GM13977 (cell line): ENCODE data around the gene TOR1AIP2.
"Not testable (repeated sequence)": the region's sequence is repeated elsewhere in the genome, so short reads cannot be mapped to it uniquely, and the experiment has no call there.

ENCODE experiments used
- DNase-seq: peaks from one replicate; pipeline ENCODE4 v3.0.0; 2012; ENCODE audit warnings: low spot score
- CTCF ChIP-seq: IDR thresholded peaks from 2 replicates; pipeline ENCODE4 v1.5.1; 2012; ENCODE audit warnings: mild to moderate bottlenecking, control low read depth; ENCODE audit not compliant: insufficient read depth; ENCODE audit errors: extremely low read depth, missing control alignments
- in situ Hi-C: fragments of 300-500 bp; cut with MboI; formaldehyde crosslinking; loops from one replicate; pipeline ENCODE4 v1.12.0; 2022; ENCODE audit warnings: low sequenced_read_pairs, low pct_unique_long_range_greater_than_20kb, mixed read lengths, inconsistent platforms; ENCODE audit not compliant: unreplicated experiment

The TOR1AIP2 gene

GRCh38 chr1:179853102-179853501 is 24.5 kb downstream of the TOR1AIP2 start:
- TF ChIP-seq CTCF, result no peak
- DNase-seq, result no peak
- in situ Hi-C loops, result loop anchor here (25.0 kb wide), 1 partner anchor 209 kb away; no protein-coding TSS in a partner anchor

- DNase-seq, result no peak
- no peak for TF ChIP-seq CTCF
- in situ Hi-C loops, result no loop called here
These were observed 29.4 kb downstream of the TOR1AIP2 start for GRCh38 chr1:179848233-179848632.

- DNase-seq, result no peak
- TF ChIP-seq CTCF, result no peak
- in situ Hi-C loops, result no loop called here
These were observed 37.5 kb downstream of the TOR1AIP2 start for GRCh38 chr1:179840107-179840506.

- in situ Hi-C loops, DNase-seq: not testable (repeated sequence)
These were observed 40.7 kb downstream of the TOR1AIP2 start for GRCh38 chr1:179836686-179837445.

GRCh38 chr1:179831852-179832699 is 45.5 kb downstream of the TOR1AIP2 start:
- no peak for TF ChIP-seq CTCF
- DNase-seq, result no peak
- in situ Hi-C loops, result no loop called here

- no peak for DNase-seq
- in situ Hi-C loops, result no loop called here
- TF ChIP-seq CTCF, result no peak
These were observed 46.4 kb downstream of the TOR1AIP2 start for GRCh38 chr1:179831225-179831624.
